Measurements from ENCODE around the gene ACBD5.

Gene ACBD5

GRCh38 chr10:27150261-27150660, 90.3 kb downstream of the ACBD5 start:
- DNase-seq: no peak

DNA sequence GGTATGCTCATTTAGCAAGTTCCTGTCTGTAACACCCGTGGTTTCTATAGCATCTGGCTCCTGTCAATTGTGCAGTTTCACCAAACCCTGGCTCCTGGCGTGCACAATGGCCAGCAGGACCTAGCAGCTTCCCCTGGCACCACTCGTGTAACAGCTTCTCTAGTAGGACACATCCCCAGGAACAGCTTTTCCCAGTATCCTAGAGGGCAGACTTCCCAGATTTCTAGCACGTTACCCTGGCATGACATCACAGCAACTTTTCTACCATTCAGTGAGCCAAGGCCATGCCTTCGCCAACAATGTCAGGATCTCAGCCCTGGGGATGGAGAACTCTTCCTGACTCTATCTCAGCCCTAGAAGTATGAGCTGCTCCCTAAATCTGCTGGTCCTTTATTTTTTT, 92.9 kb downstream of the ACBD5 start:
- DNase-seq: no peak

- DNase-seq: no peak
Observed at GRCh38 chr10:27145937-27146336, 94.7 kb downstream of the ACBD5 start.

Data from midbrain (tissue), 1 donor.